SK-N-SH (cell line): ENCODE results near the gene HAGHL. TPM values are rescaled to one million over a fixed set of nuclear protein-coding genes. Genes with fewer than 3 reads are reported as not detected.

Source experiments
- CTCF ChIA-PET: fragments of 300-600, 350-600 bp; formaldehyde crosslinking; extraction: SDS; loops from one replicate; lab custom pipeline; 2021; lab: Yijun Ruan, JAX
- POLR2A ChIA-PET: fragments of 350-600 bp; sonication (Branson Sonifier 250); formaldehyde crosslinking; extraction: SDS; loops from one replicate; lab custom pipeline; 2020; ENCODE audit warnings: antibody characterized with exemption, inconsistent platforms; lab: Yijun Ruan, JAX
- DNase-seq: peaks from one replicate; pipeline ENCODE4 v3.0.0; 2012
- H2AFZ ChIP-seq: fragments of 200-600 bp; sonication (generic); 2 replicates; pipeline ENCODE4 v1.8.1; 2016; ENCODE audit warnings: antibody characterized with exemption, mild to moderate bottlenecking, low read depth
- H3F3A ChIP-seq: fragments of 200-600 bp; sonication (generic); replicated peaks from 2 replicates; pipeline ENCODE3; 2016; ENCODE audit warnings: antibody characterized with exemption, mild to moderate bottlenecking; ENCODE audit not compliant: insufficient read depth
- H3K27ac ChIP-seq, 2 experiments: fragments of 200-500 bp in 1 of 2; fragments of 200-600 bp in 1 of 2; sonication (Bioruptor generic) in 1 of 2; sonication (generic), shearing (Covaris generic) in 1 of 2; 2 replicates each; pipeline versions ENCODE4 v1.5.1 to v1.6.1; 2014 to 2016; ENCODE audit warnings: low read depth in 2 of 2, inconsistent platforms in 1 of 2, low read length in 1 of 2, mild to moderate bottlenecking in 1 of 2, mixed read lengths in 1 of 2
- H3K27me3 ChIP-seq: fragments of 200-600 bp; sonication (generic), shearing (Covaris generic); 2 replicates; pipeline ENCODE4 v1.6.1; 2016; ENCODE audit warnings: mixed run types; ENCODE audit not compliant: insufficient read depth
- H3K36me3 ChIP-seq, 2 experiments: fragments of 200-500 bp in 1 of 2; fragments of 200-600 bp in 1 of 2; sonication (Bioruptor generic) in 1 of 2; sonication (generic) in 1 of 2; replicated peaks in 1 of 2; 2 replicates each; pipeline versions ENCODE3 to v1.5.1; 2014 to 2016; ENCODE audit warnings: low read length in 1 of 2, mild to moderate bottlenecking in 1 of 2; ENCODE audit not compliant: insufficient read depth in 2 of 2, control insufficient read depth in 1 of 2
- H3K4me1 ChIP-seq, 2 experiments: fragments of 200-500 bp in 1 of 2; fragments of 200-600 bp in 1 of 2; sonication (Bioruptor generic) in 1 of 2; sonication (generic), shearing (Covaris generic) in 1 of 2; 2 replicates each; pipeline versions ENCODE4 v1.5.1 to v1.6.1; 2014 to 2016; ENCODE audit warnings: low read depth in 1 of 2, low read length in 1 of 2, mixed run types in 1 of 2; ENCODE audit not compliant: insufficient read depth in 2 of 2, control insufficient read depth in 1 of 2
- H3K4me2 ChIP-seq: fragments of 200-600 bp; sonication (generic), shearing (Covaris generic); 2 replicates; pipeline ENCODE4 v1.6.1; 2017; ENCODE audit warnings: mixed run types
- H3K4me3 ChIP-seq, 2 experiments: fragments of 200-500 bp in 1 of 2; fragments of 200-600 bp in 1 of 2; sonication (Bioruptor generic) in 1 of 2; sonication (generic), shearing (Covaris generic) in 1 of 2; 2 replicates each; pipeline versions ENCODE4 v1.5.1 to v1.8.1; 2014 to 2016; ENCODE audit warnings: low read depth in 2 of 2, inconsistent platforms in 1 of 2, low read length in 1 of 2, mild to moderate bottlenecking in 1 of 2, mixed read lengths in 1 of 2, moderate library complexity in 1 of 2
- H3K79me2 ChIP-seq: fragments of 200-600 bp; sonication (generic); 2 replicates; pipeline ENCODE4 v1.8.1; 2017; ENCODE audit warnings: mild to moderate bottlenecking; ENCODE audit not compliant: insufficient read depth
- H3K9ac ChIP-seq: fragments of 200-600 bp; sonication (generic); 2 replicates; pipeline ENCODE4 v1.6.1; 2017; ENCODE audit warnings: mixed run types
- H3K9me2 ChIP-seq: fragments of 200-600 bp; sonication (generic); 2 replicates; pipeline ENCODE4 v1.6.1; 2017; ENCODE audit warnings: mixed run types
- H3K9me3 ChIP-seq: fragments of 200-600 bp; sonication (generic); 2 replicates; pipeline ENCODE4 v1.6.1; 2017; ENCODE audit warnings: mixed run types, mild to moderate bottlenecking, moderate library complexity
- H4K20me1 ChIP-seq: fragments of 200-600 bp; sonication (generic); 2 replicates; pipeline ENCODE4 v1.6.1; 2017; ENCODE audit warnings: mild to moderate bottlenecking, mixed run types; ENCODE audit not compliant: insufficient read depth
- CTCF ChIP-seq: fragments of 200-600 bp; sonication (generic); IDR thresholded peaks from 2 replicates; pipeline ENCODE4 v1.6.1; 2017; ENCODE audit warnings: antibody characterized with exemption, mild to moderate bottlenecking, moderate library complexity
- ELF1 ChIP-seq: IDR thresholded peaks from 2 replicates; pipeline ENCODE4 v1.4.0; 2012
- FOXJ3 ChIP-seq: sonication (generic); formaldehyde crosslinking; IDR thresholded peaks from 2 replicates; pipeline ENCODE4 v1.5.1; 2020; ENCODE audit warnings: mild to moderate bottlenecking, missing genetic modification reagents
- GABPA ChIP-seq: IDR thresholded peaks from 2 replicates; pipeline ENCODE4 v1.4.0; 2012; ENCODE audit warnings: low read depth, mild to moderate bottlenecking
- GATA2 ChIP-seq: sonication (generic); formaldehyde crosslinking; IDR thresholded peaks from 2 replicates; pipeline ENCODE4 v1.5.0; 2020; ENCODE audit warnings: mild to moderate bottlenecking, missing genetic modification reagents
- NFIC ChIP-seq: IDR thresholded peaks from 2 replicates; pipeline ENCODE4 v1.4.0; 2012; ENCODE audit warnings: borderline replicate concordance
- RAD21 ChIP-seq: IDR thresholded peaks from 2 replicates; pipeline ENCODE4 v1.6.1; 2012; ENCODE audit warnings: mild to moderate bottlenecking, low read length
- RFX5 ChIP-seq: IDR thresholded peaks from 2 replicates; pipeline ENCODE4 v1.6.1; 2012; ENCODE audit warnings: mild to moderate bottlenecking, improper control_type of control experiment, low read length
- SMC3 ChIP-seq: IDR thresholded peaks from 2 replicates; pipeline ENCODE4 v1.6.1; 2012; ENCODE audit warnings: low read depth, low read length, improper control_type of control experiment
- TCF12 ChIP-seq: IDR thresholded peaks from 2 replicates; pipeline ENCODE4 v1.4.0; 2012
- TEAD4 ChIP-seq: IDR thresholded peaks from 2 replicates; pipeline ENCODE4 v1.4.0; 2012; ENCODE audit warnings: mild to moderate bottlenecking, borderline replicate concordance; ENCODE audit not compliant: insufficient read depth
- USF1 ChIP-seq: IDR thresholded peaks from 2 replicates; pipeline ENCODE4 v1.4.0; 2012; ENCODE audit warnings: low read depth, borderline replicate concordance
- YY1 ChIP-seq: IDR thresholded peaks from 2 replicates; pipeline ENCODE4 v1.4.0; 2012; ENCODE audit warnings: low read depth, mild to moderate bottlenecking
- ZBTB33 ChIP-seq: IDR thresholded peaks from 2 replicates; pipeline ENCODE4 v1.4.0; 2012; ENCODE audit warnings: low read depth, borderline replicate concordance
- WGBS: methylation state at CpG from one replicate; pipeline ENCODE4 v1.1.6; 2017; ENCODE audit warnings: low lambda C conversion rate; 5-methylcytosine and 5-hydroxymethylcytosine counted together
- polyA plus RNA-seq, 3 experiments: library from polyadenylated mRNA; depleted of rRNA; stranded (reverse); fragments of >200 nt; gene quantifications; 2 replicates each; pipeline ENCODE4 v1.2.3, GENCODE V29; 2012
- TF ChIP-seq, protein P1 (sequence below): fragments of 150-350 bp; IDR thresholded peaks from 2 replicates; pipeline ENCODE4 v1.6.1; 2016; ENCODE audit warnings: mild to moderate bottlenecking, low read depth, low read length
- TF ChIP-seq, protein P2 (sequence below): IDR thresholded peaks from 2 replicates; pipeline ENCODE4 v1.4.0; 2012; ENCODE audit warnings: low read depth

HAGHL gene
- polyA plus RNA-seq, 1 of the 3 experiments (the other 2 are of a cell fraction), result 65.5 TPM

DNA sequence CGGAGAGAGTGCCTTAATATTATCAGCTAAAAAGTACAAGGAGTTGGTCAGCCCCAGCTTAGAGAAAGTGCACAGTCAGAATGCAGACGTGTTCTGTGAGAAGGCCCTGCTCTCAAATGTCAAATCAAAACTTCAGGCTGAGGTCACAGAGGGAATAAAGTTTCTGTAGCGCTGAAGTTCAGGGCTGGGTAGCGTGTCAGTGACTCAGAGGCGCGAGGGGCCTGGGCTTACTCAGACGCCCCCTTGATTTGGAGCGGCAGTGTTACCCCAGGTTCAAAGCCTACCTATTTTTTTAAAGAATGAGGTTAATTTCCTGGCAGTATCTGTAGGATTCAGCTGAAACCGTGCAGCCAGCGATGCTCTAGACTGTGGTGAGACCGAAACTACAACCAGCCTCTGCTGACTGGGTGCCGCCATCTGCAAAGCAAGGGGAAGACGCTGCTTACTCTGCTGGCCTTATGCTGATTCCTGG is 9.1 kb downstream of the HAGHL start:
- Histone ChIP-seq H3K9me2 (no peaks in the 10 kb centered on the region), H3K36me3 (peaks cover 0 to 40% of the 10 kb centered on the region in 2 experiments), H3K79me2 (peaks cover 14% of the 10 kb centered on the region), H3K27ac (no peak overlapping the region), H3K9me3 (no peaks in the 10 kb centered on the region), H3K4me2 (no peak overlapping the region), H3K9ac (no peak overlapping the region), H2AFZ (no peak overlapping the region), H4K20me1 (no peaks in the 10 kb centered on the region), H3K4me1 (peaks cover 0 to 8% of the 10 kb centered on the region in 2 experiments; a peak in 1 of 4 replicates), H3K4me3 (no peak overlapping the region), H3F3A (peaks cover 4% of the 10 kb centered on the region), H3K27me3 (no peaks in the 10 kb centered on the region)
- DNase-seq, result no peak
- TF ChIP-seq RFX5 (no peak), TEAD4 (no peak), FOXJ3 (CRISPR knock-in tag) (no peak), YY1 (no peak), SMC3 (no peak), CTCF (no peak), USF1 (no peak), GATA2 (CRISPR knock-in tag) (no peak)
- ChIA-PET CTCF (interaction anchor here (2.2 to 20.3 kb wide), 2 partner anchors 9 to 23 kb away, joined by 6 to 358 read pairs; partner anchors contain the start of genes ANTKMT, FBXL16 and METRN), POLR2A (no interaction called here)
- 92% methylated on average over 11 of the region's 13 CpGs for WGBS

- POLR2A ChIA-PET, result interaction anchor here (0.9 kb wide), 1 partner anchor 8 kb away, joined by 3 read pairs; no protein-coding TSS in a partner anchor
- no peaks in the 10 kb centered on the region for H3K27me3 ChIP-seq
- CTCF ChIA-PET, result interaction anchor here (0.6 to 20.3 kb wide), 3 partner anchors 8 to 55 kb away, joined by 3 to 358 read pairs (median 6); partner anchors contain the start of genes ANTKMT, FBXL16 and METRN
- DNase-seq, result no peak
- H3K36me3 ChIP-seq, result peaks cover 0 to 37% of the 10 kb centered on the region in 2 experiments
- no peaks in the 10 kb centered on the region for H3K9me2 ChIP-seq
- H3K27ac ChIP-seq, result no peak overlapping the region
- H2AFZ ChIP-seq, result no peak overlapping the region
- TF ChIP-seq ELF1 (no peak), GABPA (no peak), RAD21 (no peak), TCF12 (no peak), ZBTB33 (no peak), NFIC (no peak)
- TF ChIP-seq, protein P1, sequence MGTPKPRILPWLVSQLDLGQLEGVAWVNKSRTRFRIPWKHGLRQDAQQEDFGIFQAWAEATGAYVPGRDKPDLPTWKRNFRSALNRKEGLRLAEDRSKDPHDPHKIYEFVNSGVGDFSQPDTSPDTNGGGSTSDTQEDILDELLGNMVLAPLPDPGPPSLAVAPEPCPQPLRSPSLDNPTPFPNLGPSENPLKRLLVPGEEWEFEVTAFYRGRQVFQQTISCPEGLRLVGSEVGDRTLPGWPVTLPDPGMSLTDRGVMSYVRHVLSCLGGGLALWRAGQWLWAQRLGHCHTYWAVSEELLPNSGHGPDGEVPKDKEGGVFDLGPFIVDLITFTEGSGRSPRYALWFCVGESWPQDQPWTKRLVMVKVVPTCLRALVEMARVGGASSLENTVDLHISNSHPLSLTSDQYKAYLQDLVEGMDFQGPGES, result no peak
- TF ChIP-seq, protein P2, sequence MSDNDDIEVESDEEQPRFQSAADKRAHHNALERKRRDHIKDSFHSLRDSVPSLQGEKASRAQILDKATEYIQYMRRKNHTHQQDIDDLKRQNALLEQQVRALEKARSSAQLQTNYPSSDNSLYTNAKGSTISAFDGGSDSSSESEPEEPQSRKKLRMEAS, result no peak
- no peak overlapping the region for H3K9ac ChIP-seq
- peaks cover 4% of the 10 kb centered on the region for H3F3A ChIP-seq
- H3K4me1 ChIP-seq, result peaks cover 0 to 10% of the 10 kb centered on the region in 2 experiments; a peak in 1 of 4 replicates
- no peaks in the 10 kb centered on the region for H4K20me1 ChIP-seq
- H3K4me2 ChIP-seq, result no peak overlapping the region
- H3K4me3 ChIP-seq, result no peak overlapping the region
- peaks cover 14% of the 10 kb centered on the region for H3K79me2 ChIP-seq
- no peaks in the 10 kb centered on the region for H3K9me3 ChIP-seq
- WGBS, result 96% methylated on average over 29 of the region's 29 CpGs
Observed at GRCh38 chr16:736936-737481, 10.1 kb downstream of the HAGHL start.
